Muscle of leg (tissue), 11 donors: Measurements from ENCODE around the gene FBXL7. TPM values are rescaled to one million over a fixed set of nuclear protein-coding genes. Genes with fewer than 3 reads are reported as not detected.

Experiments
- DNase-seq: peaks from one replicate; pipeline ENCODE4 v3.0.0; 2013
- H3K27ac ChIP-seq: one replicate; pipeline ENCODE4 v1.5.1; 2013; ENCODE audit warnings: mild to moderate bottlenecking, low read length, control low read depth
- H3K27me3 ChIP-seq: one replicate; pipeline ENCODE4 v1.6.1; 2013; ENCODE audit warnings: low read length; ENCODE audit not compliant: control insufficient read depth, insufficient read depth
- H3K36me3 ChIP-seq: one replicate; pipeline ENCODE4 v1.6.1; 2013; ENCODE audit warnings: low read length; ENCODE audit not compliant: control insufficient read depth, insufficient read depth
- H3K4me1 ChIP-seq: one replicate; pipeline ENCODE4 v1.6.1; 2013; ENCODE audit warnings: low read length; ENCODE audit not compliant: control insufficient read depth, insufficient read depth
- H3K4me3 ChIP-seq: one replicate; pipeline ENCODE4 v1.5.1; 2013; ENCODE audit warnings: low read length, control low read depth
- H3K9me3 ChIP-seq: replicated peaks from 2 replicates; pipeline ENCODE4 v1.6.1; 2013; ENCODE audit warnings: low read depth, low read length; ENCODE audit not compliant: control insufficient read depth
- WGBS: methylation state at CpG from one replicate; pipeline ENCODE4 v1.1.5; 2013; ENCODE audit warnings: missing lambda C conversion rate; ENCODE audit not compliant: insufficient coverage; 5-methylcytosine and 5-hydroxymethylcytosine counted together
- polyA plus RNA-seq, 8 donors: library from polyadenylated mRNA; unstranded; fragments of 120-200 nt; gene quantifications; one replicate each; pipeline versions ENCODE4 v1.2.1 to v1.2.3, GENCODE V29; 2013; ENCODE audit warnings: inconsistent platforms in 1 of 8, low replicate concordance in 1 of 8; ENCODE audit not compliant: insufficient read length in 8 of 8, insufficient read depth in 1 of 8
- total RNA-seq: library from RNA; stranded (reverse); fragments of 120-200 nt; gene quantifications from one replicate; pipeline ENCODE4 v1.2.4, GENCODE V29; 2013

FBXL7 gene
- total and polyA plus RNA-seq, 9 donors = 9.0 to 26.1 (median 21.5) TPM

DNA sequence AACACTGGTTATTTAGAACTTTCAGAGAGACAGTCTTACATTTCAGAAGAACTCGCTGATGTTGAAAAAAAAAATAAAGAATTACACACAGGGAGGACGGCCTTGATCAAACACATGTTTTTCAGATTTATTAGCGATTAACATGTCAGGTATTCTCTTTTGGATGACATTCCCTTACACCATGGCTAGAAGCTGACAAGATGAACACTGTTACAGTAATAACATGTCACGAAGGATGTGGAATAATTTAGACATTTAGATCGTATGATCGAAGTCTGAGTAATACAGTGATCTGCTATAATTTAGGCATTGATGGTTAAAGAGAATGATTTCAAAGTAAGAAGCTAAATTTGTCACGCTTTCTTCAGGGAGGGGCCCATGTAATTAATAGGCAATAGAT lies 24.6 kb upstream of the FBXL7 start:
- Histone ChIP-seq H3K27ac (no peak overlapping the region), H3K9me3 (no peaks in the 10 kb centered on the region), H3K36me3 (no peaks in the 10 kb centered on the region), H3K4me1 (no peaks in the 10 kb centered on the region), H3K4me3 (no peak overlapping the region), H3K27me3 (no peaks in the 10 kb centered on the region)
- no peak for DNase-seq
- 80% methylated on average over 2 of the region's 7 CpGs for WGBS

DNA sequence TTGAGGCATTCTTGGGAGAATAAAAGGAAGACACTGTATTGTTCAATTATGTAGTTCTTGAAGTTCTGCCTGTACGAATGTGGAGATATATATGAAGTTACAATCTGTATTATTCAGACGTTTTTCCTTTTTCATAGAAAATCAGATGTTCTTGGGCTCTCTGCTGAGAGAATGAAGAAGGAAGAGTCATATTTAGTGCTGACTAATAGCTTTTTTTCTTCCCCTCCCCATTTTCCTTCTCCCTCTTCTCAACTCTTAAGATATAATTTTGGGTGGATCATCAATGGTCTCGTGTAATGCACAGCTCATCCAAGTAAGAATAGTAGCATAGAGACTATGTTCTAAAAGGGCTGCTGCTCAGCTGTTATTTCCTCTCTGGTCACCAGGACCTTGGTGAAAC lies 23.0 kb upstream of the FBXL7 start:
- Histone ChIP-seq H3K4me1 (no peaks in the 10 kb centered on the region), H3K9me3 (no peaks in the 10 kb centered on the region), H3K27ac (no peak overlapping the region), H3K4me3 (no peak overlapping the region), H3K36me3 (no peaks in the 10 kb centered on the region), H3K27me3 (no peaks in the 10 kb centered on the region)
- WGBS = no CpG with 5 or more reads among the region's 3 CpGs
- no peak for DNase-seq

DNA sequence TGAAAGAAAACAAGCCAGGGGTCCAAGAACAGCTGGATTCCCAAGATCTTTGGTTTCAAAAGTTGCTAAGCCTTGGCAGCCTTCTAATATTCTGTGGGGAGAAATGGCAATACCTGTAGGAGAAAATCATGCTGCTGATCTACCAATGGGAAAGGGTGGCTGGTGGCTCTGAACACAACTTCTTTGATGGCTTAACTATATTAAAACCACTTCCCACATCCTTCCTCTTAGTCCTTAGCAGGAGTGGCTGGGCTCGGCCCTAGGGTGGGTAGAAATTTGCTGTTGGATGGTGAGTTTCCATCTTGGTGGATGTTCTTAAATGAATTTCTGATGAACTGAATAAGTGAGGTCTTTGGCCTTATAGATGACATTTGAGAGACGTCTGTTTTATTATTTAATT lies 19.5 kb upstream of the FBXL7 start:
- Histone ChIP-seq H3K27ac (no peak overlapping the region), H3K27me3 (no peaks in the 10 kb centered on the region), H3K36me3 (no peaks in the 10 kb centered on the region), H3K4me1 (no peaks in the 10 kb centered on the region), H3K9me3 (no peaks in the 10 kb centered on the region), H3K4me3 (no peak overlapping the region)
- WGBS = 83% methylated on average over 1 of the region's 2 CpGs
- DNase-seq = no peak

DNA sequence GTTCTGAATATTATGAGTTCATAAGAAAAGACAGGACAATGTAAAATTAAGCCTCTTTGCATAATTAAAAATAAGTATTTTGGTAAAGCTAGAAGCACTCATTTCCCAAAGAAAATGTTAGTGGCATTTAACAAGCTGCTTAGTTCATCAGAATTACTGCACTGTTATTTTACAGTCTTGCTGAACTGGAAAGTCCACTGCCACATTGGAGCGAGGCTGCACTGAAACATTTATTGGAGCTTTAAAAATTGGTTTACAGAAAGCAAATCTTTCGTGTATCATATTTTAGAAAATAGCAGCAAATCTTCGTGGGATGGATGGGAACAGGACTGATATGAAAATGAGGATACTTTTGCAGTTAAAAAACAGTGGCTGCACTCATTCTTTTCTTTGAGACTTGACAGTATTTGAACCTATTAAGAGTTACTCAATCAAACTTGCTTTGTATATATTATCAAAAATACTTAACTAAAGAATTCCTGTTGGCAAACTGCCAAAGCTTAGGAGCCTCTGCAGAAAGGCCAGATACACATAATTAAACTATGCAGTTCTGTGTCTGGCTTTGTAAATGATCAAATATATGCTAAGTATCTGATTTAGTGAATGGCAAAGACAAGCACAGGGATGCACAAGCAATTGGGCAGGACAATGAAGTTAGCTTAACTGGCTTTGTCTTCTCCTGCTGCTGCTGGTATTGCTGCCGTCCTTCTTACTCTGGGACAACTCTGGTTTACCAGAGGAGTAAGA lies 16.5 kb upstream of the FBXL7 start:
- H3K4me3 ChIP-seq = no peak overlapping the region
- H3K27ac ChIP-seq = no peak overlapping the region
- H3K9me3 ChIP-seq = no peaks in the 10 kb centered on the region
- H3K36me3 ChIP-seq = no peaks in the 10 kb centered on the region
- no CpG with 5 or more reads among the region's 4 CpGs for WGBS
- H3K27me3 ChIP-seq = no peaks in the 10 kb centered on the region
- no peak for DNase-seq
- no peaks in the 10 kb centered on the region for H3K4me1 ChIP-seq

DNA sequence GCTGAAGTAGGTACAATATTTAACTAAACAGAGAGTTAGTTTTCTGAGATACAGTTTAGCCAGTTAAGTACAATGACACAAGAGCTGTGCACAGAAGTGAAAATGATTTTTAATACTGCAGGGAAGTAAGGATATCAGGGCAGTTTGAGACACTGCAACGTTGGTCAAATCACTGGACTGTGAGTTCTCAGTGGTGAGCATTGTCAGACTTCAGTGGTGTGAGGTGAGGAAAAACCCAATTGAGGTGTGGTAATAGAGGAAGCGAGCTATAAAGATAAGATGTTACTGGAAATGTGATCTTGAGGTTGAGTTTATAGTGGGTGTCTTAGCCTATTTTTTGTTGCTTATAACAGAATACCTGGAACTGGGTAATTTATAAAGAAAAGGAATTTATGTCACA lies 12.8 kb upstream of the FBXL7 start:
- Histone ChIP-seq H3K27ac (no peak overlapping the region), H3K4me3 (no peak overlapping the region), H3K4me1 (no peaks in the 10 kb centered on the region), H3K27me3 (no peaks in the 10 kb centered on the region), H3K9me3 (no peaks in the 10 kb centered on the region), H3K36me3 (no peaks in the 10 kb centered on the region)
- 65% methylated on average over 1 of the region's 2 CpGs for WGBS
- DNase-seq = no peak

DNA sequence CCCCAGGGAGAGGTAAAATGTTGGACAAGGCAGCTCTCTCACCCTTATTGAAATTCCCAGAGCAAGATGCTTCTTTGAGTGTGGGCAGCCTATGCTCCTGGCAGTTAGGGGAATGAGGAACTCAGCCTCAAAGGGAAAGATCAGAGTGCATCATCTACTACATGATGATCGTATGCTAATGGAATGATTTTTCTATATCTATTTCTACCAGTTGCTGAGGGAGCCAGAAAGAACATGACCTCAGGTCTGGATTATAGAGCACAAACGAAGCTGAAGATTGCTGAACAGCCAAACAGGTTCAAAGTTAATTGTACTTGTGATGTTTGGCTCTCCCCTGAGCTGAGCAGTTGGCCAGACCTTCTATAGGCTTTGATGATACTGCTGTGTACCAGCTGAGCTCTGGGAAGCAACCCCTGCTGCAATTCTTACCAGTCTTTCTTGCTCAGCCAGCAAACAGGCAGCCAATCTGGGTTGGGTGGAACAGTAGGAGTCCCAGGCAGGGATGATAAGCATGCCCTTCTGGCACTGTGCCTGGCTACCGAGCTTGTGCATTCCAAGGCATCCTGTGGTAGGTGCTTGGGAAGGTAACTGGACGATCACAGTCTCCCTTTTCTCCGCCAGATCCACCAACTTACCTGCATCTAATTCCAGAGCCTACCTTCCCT lies 10.3 kb upstream of the FBXL7 start:
- DNase-seq = no peak
- 75% methylated on average over 3 of the region's 5 CpGs for WGBS

DNA sequence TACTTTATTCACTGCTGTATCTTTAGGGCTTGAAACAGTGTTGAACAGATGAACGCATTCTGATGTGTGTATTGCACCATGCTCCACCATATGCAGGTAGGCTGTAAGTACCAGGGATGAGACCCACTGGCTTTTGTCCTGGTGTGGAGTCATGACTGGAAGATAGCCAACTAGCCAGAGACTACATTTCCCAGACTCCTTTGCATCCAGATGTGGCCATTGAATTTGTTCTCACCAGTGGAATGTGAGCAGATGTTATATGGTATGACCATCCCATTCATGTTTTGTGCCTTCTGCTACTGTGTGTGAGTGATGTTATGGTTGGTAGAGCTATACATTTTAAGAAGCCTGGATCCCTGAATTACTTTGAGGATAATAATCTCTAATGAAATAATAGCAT lies 7.4 kb upstream of the FBXL7 start:
- H3K27ac ChIP-seq = no peak overlapping the region
- WGBS = 83% methylated on average over 1 of the region's 1 CpG
- no peak for DNase-seq
- H3K36me3 ChIP-seq = no peaks in the 10 kb centered on the region
- peaks cover 2% of the 10 kb centered on the region for H3K27me3 ChIP-seq
- no peaks in the 10 kb centered on the region for H3K4me1 ChIP-seq
- H3K9me3 ChIP-seq = no peaks in the 10 kb centered on the region
- H3K4me3 ChIP-seq = no peak overlapping the region

More for the DNA sequence above, 10.3 kb upstream of the FBXL7 start:
- Histone ChIP-seq H3K9me3 (no peaks in the 10 kb centered on the region), H3K27ac (no peak overlapping the region), H3K36me3 (no peaks in the 10 kb centered on the region), H3K4me3 (no peak overlapping the region), H3K27me3 (no peaks in the 10 kb centered on the region), H3K4me1 (no peaks in the 10 kb centered on the region)

DNA sequence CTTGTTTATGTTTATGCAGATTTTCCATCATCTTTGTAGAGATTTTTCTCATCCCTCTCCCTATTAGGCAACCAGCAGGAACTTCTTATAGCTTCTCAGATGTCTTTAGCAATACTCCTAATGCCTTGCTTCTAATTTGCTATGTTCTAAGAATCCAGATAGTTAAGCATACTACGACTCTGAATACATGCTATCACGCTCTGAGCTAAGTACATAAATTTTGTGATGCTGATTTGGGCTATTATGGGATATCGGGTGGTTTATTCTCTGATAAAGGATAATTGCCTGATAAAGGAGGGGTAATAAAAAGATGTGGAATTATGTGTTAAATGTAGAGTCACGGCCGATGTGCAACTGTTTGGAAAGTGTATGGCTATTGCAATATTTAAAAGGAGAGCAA lies 6.5 kb upstream of the FBXL7 start:
- H3K4me1 ChIP-seq = no peaks in the 10 kb centered on the region
- no peaks in the 10 kb centered on the region for H3K36me3 ChIP-seq
- H3K27me3 ChIP-seq = peaks cover 2% of the 10 kb centered on the region
- 91% methylated on average over 3 of the region's 5 CpGs for WGBS
- H3K27ac ChIP-seq = no peak overlapping the region
- no peak overlapping the region for H3K4me3 ChIP-seq
- no peak for DNase-seq
- no peaks in the 10 kb centered on the region for H3K9me3 ChIP-seq

DNA sequence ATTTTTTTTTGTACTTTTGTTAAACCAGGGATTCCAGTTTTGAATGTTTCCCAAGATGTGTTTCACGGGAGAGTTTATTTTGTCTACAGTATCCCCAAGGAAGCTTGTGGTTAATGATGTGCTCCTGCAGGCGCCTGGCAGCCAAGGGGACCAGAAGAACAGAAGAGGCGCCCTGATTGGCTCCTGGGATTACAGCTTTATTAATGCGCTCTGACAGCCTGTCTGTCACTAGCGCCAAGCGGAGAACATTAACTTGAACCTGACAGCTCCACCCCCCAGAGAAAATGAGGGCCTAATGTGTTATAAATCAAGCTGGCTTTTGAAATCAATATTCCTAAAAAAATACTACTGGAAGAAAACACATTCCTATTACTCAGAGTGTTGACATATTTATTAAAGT lies 5.0 kb upstream of the FBXL7 start:
- WGBS = 38% methylated on average over 2 of the region's 6 CpGs
- peaks cover 2% of the 10 kb centered on the region for H3K27me3 ChIP-seq
- H3K4me3 ChIP-seq = no peak overlapping the region
- no peaks in the 10 kb centered on the region for H3K9me3 ChIP-seq
- H3K27ac ChIP-seq = no peak overlapping the region
- H3K4me1 ChIP-seq = peaks cover 3% of the 10 kb centered on the region
- H3K36me3 ChIP-seq = no peaks in the 10 kb centered on the region
- DNase-seq = no peak

DNA sequence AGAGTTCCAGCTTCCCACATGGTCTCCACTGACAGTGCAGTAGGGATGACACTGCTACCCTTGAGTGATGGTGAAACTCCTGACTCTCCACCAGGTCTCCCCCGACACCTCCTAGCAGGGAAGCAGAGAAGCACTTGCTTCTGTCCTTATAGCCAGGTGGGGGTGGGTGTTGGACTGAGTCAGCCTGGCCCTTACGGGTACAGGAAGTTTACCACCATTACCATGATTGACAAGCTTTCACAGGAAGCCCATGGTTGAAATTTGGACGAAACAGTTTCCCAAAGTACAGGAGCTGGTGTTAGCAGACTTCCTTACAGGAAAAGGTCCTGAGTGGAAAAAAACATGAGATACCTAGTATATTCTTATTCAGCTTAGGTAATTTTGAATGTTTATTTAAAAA lies 3.1 kb upstream of the FBXL7 start:
- H3K36me3 ChIP-seq = no peaks in the 10 kb centered on the region
- no peak for DNase-seq
- H3K27ac ChIP-seq = no peak overlapping the region
- peaks cover 2% of the 10 kb centered on the region for H3K27me3 ChIP-seq
- H3K4me3 ChIP-seq = no peak overlapping the region
- H3K4me1 ChIP-seq = peaks cover 3% of the 10 kb centered on the region
- H3K9me3 ChIP-seq = no peaks in the 10 kb centered on the region
- no CpG with 5 or more reads among the region's 3 CpGs for WGBS
